ENCODE data around the gene PRDM7.
"Not testable (repeated sequence)": the region's sequence is repeated elsewhere in the genome, so short reads cannot be mapped to it uniquely, and the experiment has no call there.

PRDM7 gene

DNA sequence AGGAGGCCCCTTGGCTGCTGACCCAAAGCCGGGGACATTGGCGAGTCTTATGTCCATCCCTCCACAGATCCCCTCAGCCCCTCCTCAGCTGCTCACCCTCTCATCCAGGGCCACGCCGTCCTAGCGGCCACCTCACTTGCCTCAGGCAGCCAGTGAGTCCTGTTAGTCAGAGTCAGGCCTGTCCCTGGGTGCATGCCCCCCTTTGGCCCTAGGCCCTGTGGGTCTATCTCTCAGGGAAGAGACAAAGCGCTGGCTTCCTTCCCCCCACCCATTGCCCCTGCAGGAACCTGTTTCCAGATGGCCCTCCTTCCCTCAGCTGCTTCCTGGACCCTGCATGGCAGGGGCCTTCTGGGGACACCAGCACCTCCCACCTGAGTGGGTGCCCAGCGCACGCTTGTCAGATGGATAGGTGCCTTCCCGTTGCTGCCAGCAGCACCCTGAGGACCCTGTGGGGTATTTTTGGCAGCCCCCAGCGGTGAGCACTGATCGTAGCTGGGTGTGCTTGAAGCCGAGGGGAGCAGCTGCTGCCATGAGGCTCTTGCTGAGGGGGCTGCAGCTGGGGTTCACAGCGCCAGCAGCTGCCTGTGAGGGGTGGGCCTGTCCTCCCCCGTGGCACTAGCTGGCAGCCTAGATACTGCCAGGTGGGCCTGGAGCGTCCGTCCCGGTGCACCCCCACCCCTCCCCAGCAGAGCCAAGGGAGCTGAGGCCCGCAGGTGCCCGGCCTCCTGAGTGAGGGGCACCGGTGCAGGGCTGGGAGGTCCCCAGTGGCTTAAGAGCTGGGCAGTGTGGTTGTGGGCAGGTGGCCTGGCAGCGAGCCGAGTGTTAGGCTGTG is 66.2 kb downstream of the PRDM7 start:
- no peaks in the 10 kb centered on the region for H3K4me1 ChIP-seq (ENCODE audit: control insufficient read depth, insufficient read depth, low read length)
- no peaks in the 10 kb centered on the region for H3K27me3 ChIP-seq (replicated peaks; ENCODE audit: control insufficient read depth, insufficient read depth, low read length)
- H3K4me3 ChIP-seq (ENCODE audit: low read length), result no peak overlapping the region
- H3K9ac ChIP-seq (ENCODE audit: low read length), result no peak overlapping the region
- H3K36me3 ChIP-seq (ENCODE audit: control insufficient read depth, insufficient read depth, low read length, severe bottlenecking), result no peaks in the 10 kb centered on the region
- no peaks in the 10 kb centered on the region for H3K9me3 ChIP-seq (ENCODE audit: control insufficient read depth, low read length)
- no peak for DNase-seq (ENCODE audit: low read depth)

- Histone ChIP-seq H3K36me3 (ENCODE audit: control insufficient read depth, insufficient read depth, low read length, severe bottlenecking) (no peaks in the 10 kb centered on the region), H3K27me3 (replicated peaks; ENCODE audit: control insufficient read depth, insufficient read depth, low read length) (no peaks in the 10 kb centered on the region), H3K4me3 (ENCODE audit: low read length) (no peak overlapping the region), H3K9me3 (ENCODE audit: control insufficient read depth, low read length) (no peaks in the 10 kb centered on the region), H3K9ac (ENCODE audit: low read length) (no peak overlapping the region), H3K4me1 (ENCODE audit: control insufficient read depth, insufficient read depth, low read length) (no peaks in the 10 kb centered on the region)
- no peak for DNase-seq (ENCODE audit: low read depth)
These were observed 67.8 kb downstream of the PRDM7 start for GRCh38 chr16:90009172-90009899.

GRCh38 chr16:90008708-90009145 is 68.4 kb downstream of the PRDM7 start:
- Histone ChIP-seq H3K4me3 (ENCODE audit: low read length) (no peak overlapping the region), H3K36me3 (ENCODE audit: control insufficient read depth, insufficient read depth, low read length, severe bottlenecking) (no peaks in the 10 kb centered on the region), H3K4me1 (ENCODE audit: control insufficient read depth, insufficient read depth, low read length) (no peaks in the 10 kb centered on the region), H3K27me3 (replicated peaks; ENCODE audit: control insufficient read depth, insufficient read depth, low read length) (no peaks in the 10 kb centered on the region), H3K9ac (ENCODE audit: low read length) (no peak overlapping the region), H3K9me3 (ENCODE audit: control insufficient read depth, low read length) (no peaks in the 10 kb centered on the region)
- no peak for DNase-seq (ENCODE audit: low read depth)

- not testable (repeated sequence) for H3K36me3 ChIP-seq (ENCODE audit: control insufficient read depth, insufficient read depth, low read length, severe bottlenecking); H3K27me3 ChIP-seq (replicated peaks; ENCODE audit: control insufficient read depth, insufficient read depth, low read length); H3K4me1 ChIP-seq (ENCODE audit: control insufficient read depth, insufficient read depth, low read length); H3K4me3 ChIP-seq (ENCODE audit: low read length); DNase-seq (ENCODE audit: low read depth); H3K9ac ChIP-seq (ENCODE audit: low read length); H3K9me3 ChIP-seq (ENCODE audit: control insufficient read depth, low read length)
These were observed 69.4 kb downstream of the PRDM7 start for GRCh38 chr16:90007635-90008234.

DNA sequence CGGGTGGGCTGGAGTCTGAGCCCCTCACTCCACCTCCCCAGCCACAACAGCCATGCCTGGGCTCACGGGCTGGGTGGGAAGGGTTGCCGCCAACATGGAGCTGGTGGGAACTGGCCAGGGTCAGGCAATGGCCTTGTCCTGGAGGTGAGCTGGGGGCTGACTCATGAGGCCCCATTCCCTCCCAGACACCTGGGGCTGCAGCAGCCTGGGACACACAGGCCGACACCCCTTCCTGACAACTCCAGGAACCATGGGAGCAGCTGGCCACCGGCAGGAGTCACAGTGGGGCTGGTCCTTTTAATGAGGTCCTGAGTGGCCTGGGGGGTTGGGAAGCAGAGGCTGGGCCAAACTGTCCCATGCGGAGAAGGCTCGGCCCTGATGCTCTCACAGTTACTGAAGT is 70.1 kb downstream of the PRDM7 start:
- no peak overlapping the region for H3K4me3 ChIP-seq (ENCODE audit: low read length)
- DNase-seq (ENCODE audit: low read depth), result no peak

More for the DNA sequence above, 70.1 kb downstream of the PRDM7 start:
- no peaks in the 10 kb centered on the region for H3K9me3 ChIP-seq (ENCODE audit: control insufficient read depth, low read length)
- H3K27me3 ChIP-seq (replicated peaks; ENCODE audit: control insufficient read depth, insufficient read depth, low read length), result no peaks in the 10 kb centered on the region
- H3K4me1 ChIP-seq (ENCODE audit: control insufficient read depth, insufficient read depth, low read length), result no peaks in the 10 kb centered on the region
- H3K9ac ChIP-seq (ENCODE audit: low read length), result no peak overlapping the region
- H3K36me3 ChIP-seq (ENCODE audit: control insufficient read depth, insufficient read depth, low read length, severe bottlenecking), result no peaks in the 10 kb centered on the region
